Heart right ventricle (tissue), 16 donors: Measurements from ENCODE around the gene RNF222. TPM values are rescaled to one million over a fixed set of nuclear protein-coding genes. Genes with fewer than 3 reads are reported as not detected.

Experiments
- ATAC-seq, 8 donors: fragments of 200-7000 bp; cut with Tn5 transposase; one replicate each; pipeline ENCODE4 v1.9.1; 2020; ENCODE audit warnings: mild to moderate bottlenecking in 8 of 8, moderate library complexity in 8 of 8, moderate number of reproducible peaks in 1 of 8
- DNase-seq, 2 donors: peaks; one replicate each; pipeline ENCODE4 v3.0.0-alpha.2; 2020
- H3K27ac ChIP-seq, 10 donors: fragments of 200-600 bp; sonication (generic) in 2 of 10; one replicate each; pipeline versions ENCODE4 v1.5.0 to v1.8.0; 2020 to 2022; ENCODE audit warnings: mild to moderate bottlenecking in 3 of 10
- H3K27me3 ChIP-seq, 7 donors: fragments of 200-600 bp; one replicate each; pipeline ENCODE4 v1.8.0; 2021 to 2022; ENCODE audit warnings: mild to moderate bottlenecking in 2 of 7
- H3K36me3 ChIP-seq, 9 donors: fragments of 200-600 bp; sonication (generic) in 1 of 9; one replicate each; pipeline versions ENCODE4 v1.5.0 to v1.8.0; 2020 to 2022; ENCODE audit warnings: mild to moderate bottlenecking in 2 of 9
- H3K4me1 ChIP-seq, 9 donors: fragments of 200-600 bp; sonication (generic) in 1 of 9; one replicate each; pipeline versions ENCODE4 v1.5.0 to v1.8.0; 2020 to 2022; ENCODE audit warnings: mild to moderate bottlenecking in 4 of 9
- H3K4me3 ChIP-seq, 10 donors: fragments of 200-600 bp; sonication (generic) in 2 of 10; one replicate each; pipeline versions ENCODE4 v1.5.0 to v1.8.0; 2020 to 2022; ENCODE audit warnings: mild to moderate bottlenecking in 7 of 10, moderate library complexity in 2 of 10
- H3K9me3 ChIP-seq, 11 donors: fragments of 200-600 bp in 10 of 11; sonication (generic) in 2 of 11; one replicate each; pipeline versions ENCODE4 v1.5.0 to v1.8.0; 2013 to 2022; ENCODE audit warnings: mild to moderate bottlenecking in 2 of 11, control low read depth in 1 of 11, moderate library complexity in 1 of 11
- CTCF ChIP-seq, 9 donors: fragments of 200-600 bp; sonication (generic) in 2 of 9; IDR thresholded peaks; one replicate each; pipeline versions ENCODE4 v1.5.0 to v1.8.0; 2021 to 2022; ENCODE audit warnings: antibody characterized with exemption in 9 of 9, mild to moderate bottlenecking in 5 of 9, moderate library complexity in 1 of 9
- WGBS, 2 donors: extraction: QIAGEN DNeasy Blood & Tissue Kit; methylation state at CpG; one replicate each; pipeline ENCODE4 v1.1.7; 2013; ENCODE audit warnings: inconsistent platforms in 1 of 2; 5-methylcytosine and 5-hydroxymethylcytosine counted together
- intact Hi-C, 10 donors: fragments of 100-400 bp; cut with DNase I; formaldehyde crosslinking; loops; one replicate each; pipeline versions ENCODE4 v1.11.1 to v1.14.2; 2022
- polyA plus RNA-seq, 2 donors: library from polyadenylated mRNA; stranded (reverse); fragments of 200-250 nt; gene quantifications; one replicate each; pipeline ENCODE4 v1.2.3, GENCODE V29; 2013
- total RNA-seq, 10 donors: library from RNA; stranded (reverse); fragmentation: NEBNext Ultra II Directional in 3 of 10; extraction: Animal tissue kit (Norgen Biotek cat#: 25700) in 3 of 10; gene quantifications; one replicate each; pipeline versions ENCODE4 v1.2.1 to v1.2.4, GENCODE V29; 2021 to 2023
- donor health status: Arrhythmogenic right ventricular cardiomyopathy.
- donor health status: ischemic (EF 13 %, LVEDD 7.1; RV severe dilation, severe dysfunction).
- donor health status: healthy with polysubstance abuse.
- donor health status: DM: no; HTN: yes; CAD: no.
- donor health status: DM: no; HTN: no; CAD: no.
- donor health status: ischemic (EF 25% LVEDD 6.9; RV normal size, moderate dysfunction).
- donor health status: ischemic (EF 25% LVEDD 5.7; RV mildly dilated, moderate dysfunction).
- donor health status: healthy.
- donor health status: DM: yes; HTN: yes; CAD: no.
- donor health status: Ischemic cardiomyopathy.
- donor health status: ischemic (EF 35%, LVEDD 5.7; RV mildly dilated, moderate dysfunction).
- donor health status: nonischemic (EF 11% LVEDD 7.7; RV severe dilation, severe dysfunction).
- donor health status: DM: yes; HTN: yes; CAD: no.
- donor health status: PGD.
- donor health status: ischemic (EF 29% LVEDD 5.4; RV normal size, mild dysfunction).
- donor health status: nonischemic (EF 23%, LVEDD 6.1; RV moderate dilation, normal function).

The RNF222 gene
- total and polyA plus RNA-seq, 12 donors = not detected

GRCh38 chr17:8436844-8437171 lies 39.2 kb upstream of the RNF222 start:
- Histone ChIP-seq H3K27ac (peak overlapping the region; percentile 94 to 100 (median 100)), H3K9me3 (no peaks in the 10 kb centered on the region), H3K36me3 (peaks cover 0 to 31% (median 0%) of the 10 kb centered on the region in 9 donors), H3K4me1 (peaks cover 0 to 51% (median 36%) of the 10 kb centered on the region in 9 donors), H3K27me3 (no peaks in the 10 kb centered on the region), H3K4me3 (peak overlapping the region; percentile 77 to 98 (median 86))
- intact Hi-C loops = loop anchor here in 1 of 10 donors (10.0 kb wide), 1 partner anchor 52 kb away; the partner anchor contains the start of gene RPL26
- DNase-seq (no peak), ATAC-seq (no peak)
- no peak for TF ChIP-seq CTCF (IDR thresholded peaks at IDR 0.05)
- 9 to 10% methylated on average over 5 of the region's 5 CpGs for WGBS, 2 donors

GRCh38 chr17:8436169-8436843 lies 38.7 kb upstream of the RNF222 start:
- peak; percentile 53 to 71 for DNase-seq
- H3K4me1 ChIP-seq = peaks cover 0 to 50% (median 36%) of the 10 kb centered on the region in 9 donors
- H3K27me3 ChIP-seq = no peaks in the 10 kb centered on the region
- TF ChIP-seq CTCF (IDR thresholded peaks at IDR 0.05) = peak in 3 of 9 donors; percentile 8 to 9 (median 8)
- H3K4me3 ChIP-seq = peak overlapping the region; percentile 77 to 98 (median 86)
- peak; percentile 63 to 87 (median 73) for ATAC-seq
- no peaks in the 10 kb centered on the region for H3K9me3 ChIP-seq
- intact Hi-C loops = loop anchor here in 1 of 10 donors (10.0 kb wide), 1 partner anchor 52 kb away; the partner anchor contains the start of gene RPL26
- H3K36me3 ChIP-seq = peaks cover 0 to 31% (median 0%) of the 10 kb centered on the region in 9 donors
- 0% methylated on average over 42 to 43 of the region's 43 CpGs for WGBS, 2 donors
- H3K27ac ChIP-seq = peak overlapping the region; percentile 94 to 100 (median 100)

GRCh38 chr17:8435245-8436168 lies 37.9 kb upstream of the RNF222 start, which contains the start of gene NDEL1:
TSS of gene NDEL1 (plus strand) at chr17:8435884. CDS start at chr17:8444272, 8,388 bp downstream.
- ATAC-seq = peak; percentile 97 to 99 (median 98)
- WGBS, 2 donors = 2 to 3% methylated on average over 60 to 68 of the region's 68 CpGs

More at GRCh38 chr17:8435245-8436168, 37.9 kb upstream of the RNF222 start, which contains the start of gene NDEL1:
- H3K9me3 ChIP-seq = no peaks in the 10 kb centered on the region
- H3K36me3 ChIP-seq = peaks cover 0 to 27% (median 0%) of the 10 kb centered on the region in 9 donors
- DNase-seq = peak; percentile 99 to 100
- no peaks in the 10 kb centered on the region for H3K27me3 ChIP-seq
- H3K27ac ChIP-seq = peak within 1 kb of the TSS; percentile 94 to 100 (median 100)
- TF ChIP-seq CTCF (IDR thresholded peaks at IDR 0.05) = no peak
- peak within 1 kb of the TSS; percentile 77 to 98 (median 86) for H3K4me3 ChIP-seq
- peaks cover 0 to 50% (median 30%) of the 10 kb centered on the region in 9 donors for H3K4me1 ChIP-seq
- intact Hi-C loops = loop anchor here in 1 of 10 donors (10.0 kb wide), 1 partner anchor 51 kb away; the partner anchor contains the start of gene RPL26
